Caco-2 (cell line): ENCODE data around the gene CSK. TPM values are rescaled to one million over a fixed set of nuclear protein-coding genes. Genes with fewer than 3 reads are reported as not detected.
"Not testable (repeated sequence)": the region's sequence is repeated elsewhere in the genome, so short reads cannot be mapped to it uniquely, and the experiment has no call there.

Source experiments
- BruUV-seq: library from RNA; stranded (reverse); fragments of 400-500 nt; replicated peaks from 2 replicates; lab custom pipeline; 2021; lab: Mats Ljungman, UMichigan
- CTCF ChIA-PET: fragments of 300-600 bp; sonication (Branson Sonifier 250); formaldehyde crosslinking; loops from one replicate; lab custom pipeline; 2022; ENCODE audit warnings: antibody characterized with exemption; lab: Charles Lee
- POLR2A ChIA-PET: fragments of 300-600 bp; sonication (Branson Sonifier 250); formaldehyde crosslinking; loops from one replicate; lab custom pipeline; 2022; ENCODE audit warnings: antibody characterized with exemption; lab: Charles Lee
- DNase-seq, 2 experiments: peaks; one replicate each; pipeline versions ENCODE4 v3.0.0 to v3.0.0-alpha.2; 2020 to 2022
- H3K27me3 ChIP-seq: replicated peaks from 2 replicates; pipeline ENCODE4 v1.6.0; 2011; ENCODE audit warnings: low read length; ENCODE audit not compliant: control insufficient read depth, insufficient read depth
- H3K36me3 ChIP-seq: 2 replicates; pipeline ENCODE4 v1.5.1; 2011; ENCODE audit warnings: low read length; ENCODE audit not compliant: control insufficient read depth, insufficient read depth
- H3K4me1 ChIP-seq: fragments of 250-450 bp; sonication (Bioruptor Pico); 2 replicates; pipeline ENCODE4 v1.5.1; 2020; ENCODE audit warnings: mild to moderate bottlenecking
- H3K4me3 ChIP-seq: 2 replicates; pipeline ENCODE4 v1.5.1; 2011; ENCODE audit warnings: low read depth, mild to moderate bottlenecking, control low read depth, low read length
- H3K9me3 ChIP-seq: fragments of 250-450 bp; sonication (Bioruptor Pico); 2 replicates; pipeline ENCODE4 v1.5.1; 2020; ENCODE audit warnings: mild to moderate bottlenecking, moderate library complexity
- H3K27ac Mint-ChIP-seq: one replicate; pipeline ENCODE4 v1.8.0; 2022; ENCODE audit warnings: mixed read lengths; ENCODE audit not compliant: unreplicated experiment
- H3K27me3 Mint-ChIP-seq: one replicate; pipeline ENCODE4 v1.8.0; 2022; ENCODE audit warnings: mixed read lengths; ENCODE audit not compliant: insufficient read depth, unreplicated experiment
- H3K36me3 Mint-ChIP-seq: one replicate; pipeline ENCODE4 v1.8.0; 2022; ENCODE audit warnings: mild to moderate bottlenecking, mixed read lengths; ENCODE audit not compliant: insufficient read depth, unreplicated experiment
- H3K4me1 Mint-ChIP-seq: one replicate; pipeline ENCODE4 v1.8.0; 2022; ENCODE audit warnings: low read depth, mixed read lengths; ENCODE audit not compliant: unreplicated experiment
- H3K4me3 Mint-ChIP-seq: one replicate; pipeline ENCODE4 v1.8.0; 2022; ENCODE audit warnings: mild to moderate bottlenecking, moderate library complexity, mixed read lengths; ENCODE audit not compliant: unreplicated experiment
- H3K9me3 Mint-ChIP-seq: one replicate; pipeline ENCODE4 v1.8.0; 2022; ENCODE audit warnings: mixed read lengths; ENCODE audit not compliant: unreplicated experiment
- CTCF ChIP-seq, 2 experiments: fragments of 200-600 bp in 1 of 2; IDR thresholded peaks; 1 replicate in 1 of 2; 2 replicates in 1 of 2; pipeline versions ENCODE4 v1.5.1 to v1.8.0; 2011 to 2022; ENCODE audit warnings: antibody characterized with exemption in 1 of 2, control low read depth in 1 of 2, inconsistent platforms in 1 of 2, low read depth in 1 of 2, low read length in 1 of 2, mild to moderate bottlenecking in 1 of 2, moderate library complexity in 1 of 2; ENCODE audit not compliant: insufficient read depth in 1 of 2, severe bottlenecking in 1 of 2, unreplicated experiment in 1 of 2
- intact Hi-C: fragments of 100-400 bp; cut with micrococcal nuclease; formaldehyde crosslinking; loops from one replicate; pipeline ENCODE4 v1.10.0; 2022; ENCODE audit not compliant: unreplicated experiment
- total RNA-seq: library from RNA; stranded (reverse); gene quantifications from 2 replicates; pipeline ENCODE4 v1.2.3, GENCODE V29; 2022

CSK gene
- total RNA-seq, 1 experiment from 2014 or later = 62.7 TPM

GRCh38 chr15:74784426-74785193 is 2.7 kb downstream of the CSK start:
- Mint-ChIP-seq H3K9me3 (no peaks in the 10 kb centered on the region), H3K27ac (no peak overlapping the region), H3K4me3 (no peak overlapping the region), H3K27me3 (no peaks in the 10 kb centered on the region), H3K4me1 (peaks cover 22% of the 10 kb centered on the region), H3K36me3 (peaks cover 5% of the 10 kb centered on the region)
- Histone ChIP-seq H3K36me3 (no peaks in the 10 kb centered on the region), H3K4me3 (no peak overlapping the region), H3K4me1 (peaks cover 41% of the 10 kb centered on the region), H3K9me3 (no peaks in the 10 kb centered on the region), H3K27me3 (no peaks in the 10 kb centered on the region)
- BruUV-seq = TSS peak; percentile 23
- intact Hi-C loops = no loop called here
- no peak for TF ChIP-seq CTCF (IDR thresholded peaks at IDR 0.05; ENCODE audit: insufficient read depth in 1 of 2, low read depth in 1 of 2, low read length in 1 of 2, severe bottlenecking in 1 of 2, unreplicated experiment in 1 of 2)
- DNase-seq = no peak
- ChIA-PET POLR2A (interaction anchor here (0.6 kb wide), 1 partner anchor 122 kb away, joined by 3 read pairs; no protein-coding TSS in a partner anchor), CTCF (interaction anchor here (1.5 kb wide), 1 partner anchor 13 kb away, joined by 6 read pairs; no protein-coding TSS in a partner anchor)

- no peak overlapping the region for H3K4me3 ChIP-seq
- DNase-seq = no peak
- intact Hi-C loops = no loop called here
- TF ChIP-seq CTCF (IDR thresholded peaks at IDR 0.05; ENCODE audit: insufficient read depth in 1 of 2, low read depth in 1 of 2, low read length in 1 of 2, severe bottlenecking in 1 of 2, unreplicated experiment in 1 of 2) = no peak
- CTCF ChIA-PET = no interaction called here
- Mint-ChIP-seq H3K27ac (no peak overlapping the region), H3K36me3 (peaks cover 5% of the 10 kb centered on the region), H3K9me3 (no peaks in the 10 kb centered on the region), H3K4me3 (no peak overlapping the region), H3K4me1 (peaks cover 15% of the 10 kb centered on the region), H3K27me3 (no peaks in the 10 kb centered on the region)
- H3K9me3 ChIP-seq = no peaks in the 10 kb centered on the region
- H3K4me1 ChIP-seq = peaks cover 37% of the 10 kb centered on the region
- H3K27me3 ChIP-seq = no peaks in the 10 kb centered on the region
- POLR2A ChIA-PET = interaction anchor here (0.5 kb wide), 1 partner anchor 19 kb away, joined by 3 read pairs; no protein-coding TSS in a partner anchor
- H3K36me3 ChIP-seq = no peaks in the 10 kb centered on the region; the same call in 1 of the 2 replicates
- BruUV-seq = no TSS peak
Observed at GRCh38 chr15:74785194-74786032, 3.5 kb downstream of the CSK start.

- H3K27ac Mint-ChIP-seq, H3K27me3 ChIP-seq, intact Hi-C loops, H3K9me3 ChIP-seq, H3K4me3 Mint-ChIP-seq, H3K4me1 Mint-ChIP-seq, H3K27me3 Mint-ChIP-seq, DNase-seq, H3K36me3 ChIP-seq, H3K4me3 ChIP-seq, H3K9me3 Mint-ChIP-seq, CTCF ChIA-PET, H3K36me3 Mint-ChIP-seq, BruUV-seq: not testable (repeated sequence)
- H3K4me1 ChIP-seq = peaks cover 36% of the 10 kb centered on the region
- POLR2A ChIA-PET = interaction anchor here (0.5 kb wide), 1 partner anchor 19 kb away, joined by 3 read pairs; no protein-coding TSS in a partner anchor
Observed at GRCh38 chr15:74786081-74786480, 4.2 kb downstream of the CSK start.
